GM12892 (cell line): ENCODE measurements around the gene APMAP.

ENCODE experiments used
- POLR2A ChIP-seq: IDR thresholded peaks from 2 replicates; pipeline ENCODE4 v1.6.1; 2011; ENCODE audit warnings: low read depth, low read length, control low read depth
- TAF1 ChIP-seq: IDR thresholded peaks from 2 replicates; pipeline ENCODE4 v1.6.1; 2011; ENCODE audit warnings: low read depth, mild to moderate bottlenecking, control low read depth, low read length, borderline replicate concordance

DNA sequence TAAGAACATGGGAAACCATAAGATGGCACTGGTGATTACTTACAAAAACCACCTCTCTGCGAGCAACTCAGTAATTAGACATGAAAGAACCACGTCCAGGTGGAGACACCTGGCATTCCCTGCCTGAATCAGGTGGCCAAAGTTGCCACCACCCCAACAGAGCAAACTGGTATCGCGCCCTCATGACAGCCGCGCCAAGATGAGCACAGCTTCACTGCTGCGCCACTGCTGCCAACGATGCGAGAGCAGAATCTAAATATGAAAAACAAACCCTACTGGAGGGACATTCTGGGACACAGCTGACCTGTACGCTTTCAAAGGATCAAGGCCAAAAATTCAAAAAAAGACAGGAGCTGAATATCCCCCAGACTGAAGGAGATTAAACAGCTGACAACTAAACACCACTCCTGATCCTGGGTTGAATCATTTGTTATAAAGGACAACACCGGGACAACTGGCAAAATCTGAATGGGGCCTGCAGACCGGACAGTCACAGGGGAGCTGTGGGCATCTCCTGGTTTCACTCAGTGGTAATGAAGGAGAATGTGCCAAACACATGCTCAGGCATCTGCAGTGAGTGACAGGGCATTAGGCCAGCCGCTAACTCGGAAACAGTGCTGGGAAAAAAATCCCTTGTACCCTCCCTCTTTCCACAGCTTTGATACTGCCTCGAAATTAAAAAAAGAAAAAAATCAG is 26.1 kb downstream of the APMAP start:
- TF ChIP-seq POLR2A = no peak
- TF ChIP-seq TAF1 = no peak
